Loucy (cell line): Measurements from ENCODE around the gene HSD11B2.

ENCODE experiments used
- H2AFZ ChIP-seq: fragments of 200-600 bp; sonication (generic); 2 replicates; pipeline ENCODE4 v1.6.0; 2016; ENCODE audit warnings: antibody characterized with exemption, mild to moderate bottlenecking, low read length, moderate library complexity
- H3F3A ChIP-seq: fragments of 200-600 bp; 2 replicates; pipeline ENCODE4 v1.6.0; 2016; ENCODE audit warnings: antibody characterized with exemption, low read depth, mild to moderate bottlenecking
- H3K27me3 ChIP-seq: fragments of 200-600 bp; sonication (generic); 2 replicates; pipeline ENCODE4 v1.6.1; 2014; ENCODE audit warnings: low read length, mild to moderate bottlenecking; ENCODE audit not compliant: insufficient read depth, poor library complexity, severe bottlenecking
- H3K36me3 ChIP-seq: fragments of 200-600 bp; sonication (generic); 2 replicates; pipeline ENCODE4 v1.6.1; 2016; ENCODE audit warnings: low read length; ENCODE audit not compliant: insufficient read depth
- H3K4me1 ChIP-seq: fragments of 200-600 bp; sonication (generic); 2 replicates; pipeline ENCODE4 v1.5.1; 2014; ENCODE audit warnings: low read length, mild to moderate bottlenecking; ENCODE audit not compliant: insufficient read depth, poor library complexity, severe bottlenecking
- H3K4me2 ChIP-seq: fragments of 200-600 bp; sonication (generic); 2 replicates; pipeline ENCODE4 v1.6.0; 2014; ENCODE audit warnings: antibody characterized with exemption, low read length, low read depth, mild to moderate bottlenecking; ENCODE audit not compliant: poor library complexity, severe bottlenecking
- H3K4me3 ChIP-seq: fragments of 200-600 bp; sonication (generic); 2 replicates; pipeline ENCODE4 v1.5.1; 2014; ENCODE audit warnings: low read length, mild to moderate bottlenecking, mixed read lengths; ENCODE audit not compliant: poor library complexity, severe bottlenecking
- H3K79me2 ChIP-seq: fragments of 200-600 bp; sonication (generic); 2 replicates; pipeline ENCODE4 v1.6.1; 2014; ENCODE audit warnings: low read length; ENCODE audit not compliant: insufficient read depth
- H3K9ac ChIP-seq: fragments of 200-600 bp; sonication (generic); 2 replicates; pipeline ENCODE4 v1.6.0; 2014; ENCODE audit warnings: mild to moderate bottlenecking, low read depth, low read length, moderate library complexity; ENCODE audit not compliant: poor library complexity, severe bottlenecking
- H3K9me2 ChIP-seq: fragments of 200-600 bp; sonication (generic); replicated peaks from 2 replicates; pipeline ENCODE4 v1.6.1; 2016; ENCODE audit warnings: low read depth, low read length, mixed read lengths
- H3K9me3 ChIP-seq: fragments of 200-600 bp; sonication (generic); 2 replicates; pipeline ENCODE4 v1.6.1; 2014; ENCODE audit warnings: mild to moderate bottlenecking, antibody characterized with exemption, low read length, low read depth; ENCODE audit not compliant: insufficient read depth
- H4K20me1 ChIP-seq: fragments of 200-600 bp; sonication (generic); 2 replicates; pipeline ENCODE4 v1.6.0; 2014; ENCODE audit warnings: antibody characterized with exemption, low read length, mild to moderate bottlenecking; ENCODE audit not compliant: insufficient read depth, poor library complexity, severe bottlenecking
- EZH2phosphoT487 ChIP-seq: fragments of 200-600 bp; IDR thresholded peaks from 2 replicates; pipeline ENCODE4 v1.6.1; 2018; ENCODE audit warnings: antibody characterized with exemption, mild to moderate bottlenecking, moderate library complexity, borderline replicate concordance
- TF ChIP-seq, protein P1 (sequence below): fragments of 200-600 bp; sonication (generic); conservative IDR thresholded peaks from 2 replicates; pipeline ENCODE4 v1.5.1; 2014; ENCODE audit warnings: mild to moderate bottlenecking, antibody characterized with exemption, low read length

Gene HSD11B2

GRCh38 chr16:67405336-67405735 lies 25.6 kb upstream of the HSD11B2 start:
- Histone ChIP-seq H3K9me3 (no peaks in the 10 kb centered on the region), H3F3A (no peaks in the 10 kb centered on the region), H3K4me2 (no peak overlapping the region), H3K4me1 (peaks cover 9% of the 10 kb centered on the region), H3K79me2 (no peaks in the 10 kb centered on the region), H3K9ac (no peak overlapping the region), H3K36me3 (no peaks in the 10 kb centered on the region), H2AFZ (no peak overlapping the region), H3K4me3 (no peak overlapping the region), H4K20me1 (no peaks in the 10 kb centered on the region), H3K27me3 (no peaks in the 10 kb centered on the region), H3K9me2 (no peaks in the 10 kb centered on the region)
- no peak for TF ChIP-seq EZH2phosphoT487
- TF ChIP-seq, protein P1, sequence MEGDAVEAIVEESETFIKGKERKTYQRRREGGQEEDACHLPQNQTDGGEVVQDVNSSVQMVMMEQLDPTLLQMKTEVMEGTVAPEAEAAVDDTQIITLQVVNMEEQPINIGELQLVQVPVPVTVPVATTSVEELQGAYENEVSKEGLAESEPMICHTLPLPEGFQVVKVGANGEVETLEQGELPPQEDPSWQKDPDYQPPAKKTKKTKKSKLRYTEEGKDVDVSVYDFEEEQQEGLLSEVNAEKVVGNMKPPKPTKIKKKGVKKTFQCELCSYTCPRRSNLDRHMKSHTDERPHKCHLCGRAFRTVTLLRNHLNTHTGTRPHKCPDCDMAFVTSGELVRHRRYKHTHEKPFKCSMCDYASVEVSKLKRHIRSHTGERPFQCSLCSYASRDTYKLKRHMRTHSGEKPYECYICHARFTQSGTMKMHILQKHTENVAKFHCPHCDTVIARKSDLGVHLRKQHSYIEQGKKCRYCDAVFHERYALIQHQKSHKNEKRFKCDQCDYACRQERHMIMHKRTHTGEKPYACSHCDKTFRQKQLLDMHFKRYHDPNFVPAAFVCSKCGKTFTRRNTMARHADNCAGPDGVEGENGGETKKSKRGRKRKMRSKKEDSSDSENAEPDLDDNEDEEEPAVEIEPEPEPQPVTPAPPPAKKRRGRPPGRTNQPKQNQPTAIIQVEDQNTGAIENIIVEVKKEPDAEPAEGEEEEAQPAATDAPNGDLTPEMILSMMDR: no peak

DNA sequence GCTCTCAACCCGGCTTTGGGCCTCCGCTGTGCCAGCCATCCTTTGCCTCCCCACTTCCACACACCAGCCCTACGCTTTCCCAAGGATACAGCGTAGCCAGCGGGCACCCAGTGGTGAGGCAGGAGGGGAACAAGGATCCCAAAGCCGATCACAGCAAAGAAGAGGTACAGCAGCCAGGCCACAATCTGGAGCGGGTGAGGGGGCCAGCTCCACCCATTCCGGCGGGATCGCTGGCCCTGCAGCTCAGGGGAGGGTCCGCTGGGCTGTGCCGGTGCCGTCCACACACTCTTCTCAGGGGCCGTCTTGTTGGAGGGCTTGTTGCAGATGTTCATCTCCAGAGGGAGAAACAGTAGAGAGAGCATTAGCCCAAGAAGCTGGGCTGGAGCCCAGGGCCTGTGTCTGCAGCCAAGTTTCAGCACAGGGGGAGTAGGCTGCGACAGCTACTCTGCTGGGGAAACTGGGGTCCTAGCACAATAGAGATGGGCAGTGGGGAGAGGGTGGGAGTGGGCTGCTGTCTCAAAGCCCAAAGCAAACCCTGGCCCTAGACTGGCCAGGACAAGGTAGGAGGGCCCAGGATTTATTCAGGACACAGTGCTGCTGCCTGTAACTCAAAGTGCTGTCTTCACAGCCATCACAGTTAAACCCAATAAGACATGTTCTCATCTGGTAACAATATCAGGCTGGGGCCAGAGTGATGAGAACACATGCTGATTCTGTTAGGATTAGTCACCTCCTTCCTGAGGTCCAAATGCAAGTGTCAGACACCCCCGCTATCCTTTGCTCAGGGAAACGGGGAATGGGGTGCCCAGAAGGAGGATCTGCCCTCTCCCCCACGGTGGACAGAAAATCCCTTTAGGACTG lies 24.6 kb upstream of the HSD11B2 start:
- Histone ChIP-seq H4K20me1 (no peaks in the 10 kb centered on the region), H3K9me2 (no peaks in the 10 kb centered on the region), H3K9ac (no peak overlapping the region), H2AFZ (no peak overlapping the region), H3F3A (no peaks in the 10 kb centered on the region), H3K4me3 (no peak overlapping the region), H3K9me3 (no peaks in the 10 kb centered on the region), H3K36me3 (no peaks in the 10 kb centered on the region), H3K79me2 (no peaks in the 10 kb centered on the region), H3K4me1 (peaks cover 9% of the 10 kb centered on the region), H3K4me2 (no peak overlapping the region), H3K27me3 (no peaks in the 10 kb centered on the region)
- TF ChIP-seq, protein P1: no peak
- no peak for TF ChIP-seq EZH2phosphoT487

GRCh38 chr16:67407176-67407787 lies 23.6 kb upstream of the HSD11B2 start:
- no peaks in the 10 kb centered on the region for H3K9me2 ChIP-seq
- H3F3A ChIP-seq: no peaks in the 10 kb centered on the region
- H3K36me3 ChIP-seq: no peaks in the 10 kb centered on the region
- no peaks in the 10 kb centered on the region for H4K20me1 ChIP-seq
- H2AFZ ChIP-seq: no peak overlapping the region
- H3K27me3 ChIP-seq: no peaks in the 10 kb centered on the region
- H3K4me1 ChIP-seq: peaks cover 9% of the 10 kb centered on the region
- H3K4me3 ChIP-seq: no peak overlapping the region
- TF ChIP-seq, protein P1: no peak
- no peak for TF ChIP-seq EZH2phosphoT487
- no peaks in the 10 kb centered on the region for H3K79me2 ChIP-seq
- H3K4me2 ChIP-seq: no peak overlapping the region
- H3K9ac ChIP-seq: no peak overlapping the region
- H3K9me3 ChIP-seq: no peaks in the 10 kb centered on the region
